Fibroblast of skin of abdomen (primary cell): ENCODE results near the gene POLQ.
"Not testable (repeated sequence)": the region's sequence is repeated elsewhere in the genome, so short reads cannot be mapped to it uniquely, and the experiment has no call there.

ENCODE experiments used
- DNase-seq: peaks from one replicate; pipeline ENCODE4 v3.0.0-alpha.2; 2013

The POLQ gene

GRCh38 chr3:121508389-121508788 lies 37.4 kb downstream of the POLQ start:
- DNase-seq: no peak

GRCh38 chr3:121505256-121505655 lies 40.5 kb downstream of the POLQ start:
- no peak for DNase-seq

- no peak for DNase-seq
Measured at GRCh38 chr3:121504618-121505017, 41.2 kb downstream of the POLQ start.

GRCh38 chr3:121496786-121497185 lies 49.0 kb downstream of the POLQ start:
- no peak for DNase-seq

- DNase-seq: peak; percentile 44
Measured at GRCh38 chr3:121493431-121493830, 52.4 kb downstream of the POLQ start.

GRCh38 chr3:121491683-121492320 lies 54.0 kb downstream of the POLQ start:
- no peak for DNase-seq

- DNase-seq: no peak
Measured at GRCh38 chr3:121490161-121490560, 55.6 kb downstream of the POLQ start.

GRCh38 chr3:121488628-121489027 lies 57.2 kb downstream of the POLQ start:
- DNase-seq: no peak

GRCh38 chr3:121483290-121483689 lies 62.5 kb downstream of the POLQ start:
- DNase-seq: peak; percentile 64

GRCh38 chr3:121482660-121483059 lies 63.1 kb downstream of the POLQ start:
- peak; percentile 80 for DNase-seq

- DNase-seq: peak; percentile 16
Measured at GRCh38 chr3:121481106-121481880, 64.5 kb downstream of the POLQ start.

- peak; percentile 95 for DNase-seq
Measured at GRCh38 chr3:121477589-121477988, 68.2 kb downstream of the POLQ start.

- peak; percentile 38 for DNase-seq
Measured at GRCh38 chr3:121473001-121473400, 72.8 kb downstream of the POLQ start.

GRCh38 chr3:121467085-121467484 lies 78.7 kb downstream of the POLQ start:
- no peak for DNase-seq

GRCh38 chr3:121463745-121464144 lies 82.0 kb downstream of the POLQ start:
- no peak for DNase-seq

- DNase-seq: no peak
Measured at GRCh38 chr3:121462565-121462964, 83.2 kb downstream of the POLQ start.

GRCh38 chr3:121451752-121452151 lies 94.0 kb downstream of the POLQ start:
- not testable (repeated sequence) for DNase-seq

GRCh38 chr3:121443456-121443855 lies 102.3 kb downstream of the POLQ start:
- no peak for DNase-seq

GRCh38 chr3:121436641-121437040 lies 109.1 kb downstream of the POLQ start:
- no peak for DNase-seq

- DNase-seq: no peak
Measured at GRCh38 chr3:121436074-121436473, 109.7 kb downstream of the POLQ start.

- DNase-seq: peak; percentile 56
Measured at GRCh38 chr3:121431726-121432517, 113.9 kb downstream of the POLQ start.

GRCh38 chr3:121430664-121431215 lies 115.0 kb downstream of the POLQ start:
- no peak for DNase-seq

GRCh38 chr3:121424549-121424948 lies 121.2 kb downstream of the POLQ start:
- no peak for DNase-seq
